ENCODE results near the gene MAP4K1.

- TF ChIP-seq CTCF (IDR thresholded peaks at IDR 0.05; ENCODE audit: insufficient read depth, low read depth, low read length) (no peak), EZH2 (IDR thresholded peaks at IDR 0.05; ENCODE audit: insufficient read depth, low read length) (no peak)
Measured at GRCh38 chr19:38545596-38545995, 72.2 kb downstream of the MAP4K1 start.

Measured in astrocyte (in vitro differentiated cells and primary cell).